Liver (tissue), 2 donors: ENCODE results near the gene ZNF771.

Experiments used
- YY1 ChIP-seq: IDR thresholded peaks from 2 replicates; pipeline ENCODE4 v1.6.1; 2016; ENCODE audit warnings: antibody characterized with exemption, mild to moderate bottlenecking
- TF ChIP-seq, protein P1 (sequence below): IDR thresholded peaks from 2 replicates; pipeline ENCODE4 v1.6.1; 2016; ENCODE audit warnings: antibody characterized with exemption
- TF ChIP-seq, protein P2 (sequence below): IDR thresholded peaks from 2 replicates; pipeline ENCODE4 v1.6.1; 2016; ENCODE audit warnings: antibody characterized with exemption, mild to moderate bottlenecking
- TF ChIP-seq, protein P3 (sequence below): IDR thresholded peaks from 2 replicates; pipeline ENCODE4 v1.6.1; 2016; ENCODE audit warnings: antibody characterized with exemption
- donor health status: healthy.

DNA sequence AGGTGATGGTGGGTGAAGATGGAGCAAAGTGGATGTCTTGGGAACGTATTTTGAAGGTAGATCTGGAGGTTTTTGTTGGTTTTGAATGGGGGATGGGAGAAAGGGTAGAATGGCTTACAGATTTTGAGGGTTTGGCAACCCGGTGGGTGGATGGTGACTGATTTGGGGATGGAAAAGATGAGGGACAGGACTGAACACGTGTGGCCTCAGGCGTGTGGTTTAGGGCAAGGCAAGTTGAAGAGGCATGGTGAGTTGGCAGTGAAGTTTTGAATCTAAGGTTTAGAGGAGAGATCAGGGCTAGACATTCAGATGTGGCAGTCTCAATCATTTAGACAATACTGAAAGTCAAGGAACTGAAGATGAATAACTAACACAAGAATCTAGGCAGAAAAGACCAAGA, 27.4 kb downstream of the ZNF771 start:
- no peak for TF ChIP-seq YY1
- TF ChIP-seq, protein P1, sequence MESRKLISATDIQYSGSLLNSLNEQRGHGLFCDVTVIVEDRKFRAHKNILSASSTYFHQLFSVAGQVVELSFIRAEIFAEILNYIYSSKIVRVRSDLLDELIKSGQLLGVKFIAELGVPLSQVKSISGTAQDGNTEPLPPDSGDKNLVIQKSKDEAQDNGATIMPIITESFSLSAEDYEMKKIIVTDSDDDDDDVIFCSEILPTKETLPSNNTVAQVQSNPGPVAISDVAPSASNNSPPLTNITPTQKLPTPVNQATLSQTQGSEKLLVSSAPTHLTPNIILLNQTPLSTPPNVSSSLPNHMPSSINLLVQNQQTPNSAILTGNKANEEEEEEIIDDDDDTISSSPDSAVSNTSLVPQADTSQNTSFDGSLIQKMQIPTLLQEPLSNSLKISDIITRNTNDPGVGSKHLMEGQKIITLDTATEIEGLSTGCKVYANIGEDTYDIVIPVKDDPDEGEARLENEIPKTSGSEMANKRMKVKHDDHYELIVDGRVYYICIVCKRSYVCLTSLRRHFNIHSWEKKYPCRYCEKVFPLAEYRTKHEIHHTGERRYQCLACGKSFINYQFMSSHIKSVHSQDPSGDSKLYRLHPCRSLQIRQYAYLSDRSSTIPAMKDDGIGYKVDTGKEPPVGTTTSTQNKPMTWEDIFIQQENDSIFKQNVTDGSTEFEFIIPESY: no peak
- TF ChIP-seq, protein P2, sequence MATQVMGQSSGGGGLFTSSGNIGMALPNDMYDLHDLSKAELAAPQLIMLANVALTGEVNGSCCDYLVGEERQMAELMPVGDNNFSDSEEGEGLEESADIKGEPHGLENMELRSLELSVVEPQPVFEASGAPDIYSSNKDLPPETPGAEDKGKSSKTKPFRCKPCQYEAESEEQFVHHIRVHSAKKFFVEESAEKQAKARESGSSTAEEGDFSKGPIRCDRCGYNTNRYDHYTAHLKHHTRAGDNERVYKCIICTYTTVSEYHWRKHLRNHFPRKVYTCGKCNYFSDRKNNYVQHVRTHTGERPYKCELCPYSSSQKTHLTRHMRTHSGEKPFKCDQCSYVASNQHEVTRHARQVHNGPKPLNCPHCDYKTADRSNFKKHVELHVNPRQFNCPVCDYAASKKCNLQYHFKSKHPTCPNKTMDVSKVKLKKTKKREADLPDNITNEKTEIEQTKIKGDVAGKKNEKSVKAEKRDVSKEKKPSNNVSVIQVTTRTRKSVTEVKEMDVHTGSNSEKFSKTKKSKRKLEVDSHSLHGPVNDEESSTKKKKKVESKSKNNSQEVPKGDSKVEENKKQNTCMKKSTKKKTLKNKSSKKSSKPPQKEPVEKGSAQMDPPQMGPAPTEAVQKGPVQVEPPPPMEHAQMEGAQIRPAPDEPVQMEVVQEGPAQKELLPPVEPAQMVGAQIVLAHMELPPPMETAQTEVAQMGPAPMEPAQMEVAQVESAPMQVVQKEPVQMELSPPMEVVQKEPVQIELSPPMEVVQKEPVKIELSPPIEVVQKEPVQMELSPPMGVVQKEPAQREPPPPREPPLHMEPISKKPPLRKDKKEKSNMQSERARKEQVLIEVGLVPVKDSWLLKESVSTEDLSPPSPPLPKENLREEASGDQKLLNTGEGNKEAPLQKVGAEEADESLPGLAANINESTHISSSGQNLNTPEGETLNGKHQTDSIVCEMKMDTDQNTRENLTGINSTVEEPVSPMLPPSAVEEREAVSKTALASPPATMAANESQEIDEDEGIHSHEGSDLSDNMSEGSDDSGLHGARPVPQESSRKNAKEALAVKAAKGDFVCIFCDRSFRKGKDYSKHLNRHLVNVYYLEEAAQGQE: no peak
- TF ChIP-seq, protein P3, sequence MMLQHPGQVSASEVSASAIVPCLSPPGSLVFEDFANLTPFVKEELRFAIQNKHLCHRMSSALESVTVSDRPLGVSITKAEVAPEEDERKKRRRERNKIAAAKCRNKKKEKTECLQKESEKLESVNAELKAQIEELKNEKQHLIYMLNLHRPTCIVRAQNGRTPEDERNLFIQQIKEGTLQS: no peak
